Muscle of arm (tissue), 14 donors: Measurements from ENCODE around the gene ENPP5. TPM values are rescaled to one million over a fixed set of nuclear protein-coding genes. Genes with fewer than 3 reads are reported as not detected.

Experiments
- DNase-seq: peaks from one replicate; pipeline ENCODE4 v3.0.0-alpha.2; 2013
- long read RNA-seq, 11 donors: transcript quantifications; one replicate each; lab custom pipeline, GENCODE V29; 2026
- polyA plus RNA-seq, 12 donors: library from polyadenylated mRNA; unstranded; fragments of 120-200 nt; gene quantifications; one replicate each; pipeline ENCODE4 v1.2.1, GENCODE V29; 2013; ENCODE audit not compliant: insufficient read length in 12 of 12

Gene ENPP5
- polyA plus RNA-seq = 1 to 10 TPM in 11 of 12 donors, not detected in 1; 3.5 to 5.7 (median 4.7) TPM
- long read RNA-seq, donor 1, partial matches to known transcripts = 0 of 3 reads
- long read RNA-seq, donor 1, other reads (novel, unspliced or antisense) = 0 of 3 reads
- long read RNA-seq, donor 2 = 0 reads
- long read RNA-seq, donor 3, partial matches to known transcripts = 0 of 1 reads
- long read RNA-seq, donor 3, other reads (novel, unspliced or antisense) = 0 of 1 reads
- long read RNA-seq, donor 4 = 0 reads
- long read RNA-seq, donor 5 = 0 reads
- long read RNA-seq, donor 6 = 0 reads
- long read RNA-seq, donor 7 = 0 reads
- long read RNA-seq, donor 8, partial matches to known transcripts = 0 of 3 reads
- long read RNA-seq, donor 8, other reads (novel, unspliced or antisense) = 0 of 3 reads
- long read RNA-seq, donor 9, partial matches to known transcripts = 0 of 1 reads
- long read RNA-seq, donor 9, other reads (novel, unspliced or antisense) = 0 of 1 reads
- long read RNA-seq, donor 10 = 0 reads
- long read RNA-seq, donor 11, partial matches to known transcripts = 0 of 1 reads
- long read RNA-seq, donor 11, other reads (novel, unspliced or antisense) = 0 of 1 reads

- DNase-seq = peak; percentile 31
These were observed at the start of gene ENPP5 for GRCh38 chr6:46170357-46171289. Gene ENPP5 (minus strand): TSS chr6:46170980. CDS start chr6:46168262, 2,718 bp downstream.

- DNase-seq = no peak
These were observed 48.9 kb upstream of the ENPP5 start for GRCh38 chr6:46219661-46220060.

GRCh38 chr6:46218457-46218856 lies 47.7 kb upstream of the ENPP5 start:
- DNase-seq = no peak

GRCh38 chr6:46217671-46218131 lies 46.9 kb upstream of the ENPP5 start:
- no peak for DNase-seq

- DNase-seq = no peak
These were observed 46.1 kb upstream of the ENPP5 start for GRCh38 chr6:46216879-46217278.

- no peak for DNase-seq
These were observed 45.0 kb upstream of the ENPP5 start for GRCh38 chr6:46215777-46216176.

GRCh38 chr6:46215213-46215612 lies 44.4 kb upstream of the ENPP5 start:
- no peak for DNase-seq

GRCh38 chr6:46211917-46212316 lies 41.1 kb upstream of the ENPP5 start:
- no peak for DNase-seq

- no peak for DNase-seq
These were observed 39.5 kb upstream of the ENPP5 start for GRCh38 chr6:46210294-46210693.

- DNase-seq = no peak
These were observed 37.5 kb upstream of the ENPP5 start for GRCh38 chr6:46208303-46208702.

GRCh38 chr6:46207174-46207573 lies 36.4 kb upstream of the ENPP5 start:
- DNase-seq = no peak

GRCh38 chr6:46204880-46205650 lies 34.3 kb upstream of the ENPP5 start:
- no peak for DNase-seq

GRCh38 chr6:46203391-46204177 lies 32.8 kb upstream of the ENPP5 start:
- DNase-seq = peak; percentile 4

- DNase-seq = no peak
These were observed 30.9 kb upstream of the ENPP5 start for GRCh38 chr6:46201702-46202101.

- DNase-seq = no peak
These were observed 28.6 kb upstream of the ENPP5 start for GRCh38 chr6:46199387-46199786.

- no peak for DNase-seq
These were observed 21.2 kb upstream of the ENPP5 start for GRCh38 chr6:46191961-46192360.

- no peak for DNase-seq
These were observed 20.1 kb upstream of the ENPP5 start for GRCh38 chr6:46190889-46191288.

- DNase-seq = no peak
These were observed 18.9 kb upstream of the ENPP5 start for GRCh38 chr6:46189726-46190125.

- no peak for DNase-seq
These were observed 15.8 kb upstream of the ENPP5 start for GRCh38 chr6:46186583-46186982.

GRCh38 chr6:46184114-46184513 lies 13.3 kb upstream of the ENPP5 start:
- DNase-seq = peak; percentile 35

- DNase-seq = no peak
These were observed 5.2 kb upstream of the ENPP5 start for GRCh38 chr6:46175976-46176375.
